Mammary epithelial cell (primary cell): ENCODE data around the gene CXCR1.

Experiments used
- CTCF ChIP-seq, 2 donors: IDR thresholded peaks in 1 of 2; conservative IDR thresholded peaks in 1 of 2; 2 replicates each; pipeline ENCODE4 v1.5.1; 2011 to 2012; ENCODE audit warnings: inconsistent platforms in 2 of 2, low read length in 2 of 2, mild to moderate bottlenecking in 2 of 2, control low read depth in 1 of 2, low read depth in 1 of 2; ENCODE audit not compliant: insufficient read depth in 1 of 2; ENCODE audit errors: extremely low read depth in 1 of 2
- EZH2 ChIP-seq: IDR thresholded peaks from 2 replicates; pipeline ENCODE4 v1.6.1; 2012; ENCODE audit warnings: low read length, inconsistent platforms, borderline replicate concordance

DNA sequence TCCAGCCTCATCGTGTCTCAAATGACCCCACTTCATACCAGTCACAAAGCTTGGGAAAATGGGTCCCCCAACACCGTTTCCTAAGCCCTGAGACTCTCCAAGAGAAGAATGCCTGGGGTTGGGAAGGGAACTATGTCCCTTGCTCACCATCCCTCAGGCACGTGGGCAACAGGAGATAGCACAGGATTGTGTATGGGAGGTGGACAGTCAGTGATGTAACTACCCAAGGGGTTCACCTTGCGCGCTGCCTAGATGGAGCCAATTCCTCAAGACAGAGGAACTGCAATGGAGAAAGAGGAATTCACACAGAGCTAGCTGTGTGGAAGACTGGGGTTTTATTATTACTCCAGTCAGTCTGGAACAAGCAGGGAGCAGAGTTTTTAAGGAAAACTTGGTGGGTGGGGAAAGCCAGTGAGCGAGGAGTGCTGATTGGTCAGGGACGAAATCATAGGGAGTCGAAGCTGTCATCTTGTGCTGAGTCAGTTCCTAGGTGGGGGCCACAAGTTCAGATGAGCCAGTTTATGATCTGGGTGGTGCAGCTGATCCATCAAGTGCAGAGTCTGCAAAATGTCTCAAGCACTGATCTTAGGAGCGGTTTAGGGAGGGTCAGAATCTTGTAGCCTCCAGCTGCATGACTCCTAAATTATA, 13.8 kb upstream of the CXCR1 start:
- no peak for TF ChIP-seq CTCF (conservative IDR thresholded peaks at IDR 0.05 in 1 of 2, IDR thresholded peaks at IDR 0.05 in 1 of 2; ENCODE audit: extremely low read depth in 1 of 2, insufficient read depth in 1 of 2, low read depth in 1 of 2, low read length in 2 of 2)
- no peak for TF ChIP-seq EZH2
